GM21786 (cell line): Measurements from ENCODE around the gene CTNS.
"Not testable (repeated sequence)": the region's sequence is repeated elsewhere in the genome, so short reads cannot be mapped to it uniquely, and the experiment has no call there.

Experiments used
- ATAC-seq: cut with Tn5 transposase; IDR thresholded peaks from one replicate; pipeline ENCODE4 v1.9.1; 2021; ENCODE audit not compliant: unreplicated experiment

The CTNS gene

DNA sequence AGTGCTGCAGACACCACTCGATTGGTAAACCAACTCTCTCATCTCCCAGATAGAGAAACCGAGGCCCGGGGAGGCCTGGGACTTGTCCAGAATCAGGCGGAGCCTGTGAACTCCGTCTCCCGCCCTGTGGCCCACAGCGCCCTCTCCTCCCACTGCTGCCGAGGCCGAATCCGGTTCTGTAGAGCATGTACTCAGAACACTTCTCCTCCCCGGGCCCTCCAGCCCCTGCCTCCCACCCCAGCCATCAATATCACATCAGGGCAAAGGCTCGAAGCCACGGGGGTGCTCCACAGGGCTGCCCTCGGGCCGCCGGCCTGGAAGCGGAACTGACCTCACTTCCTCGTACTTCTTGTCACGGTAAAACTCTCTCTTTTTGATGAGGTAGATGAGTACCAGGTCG is 45.0 kb downstream of the CTNS start:
- ATAC-seq, result no peak

DNA sequence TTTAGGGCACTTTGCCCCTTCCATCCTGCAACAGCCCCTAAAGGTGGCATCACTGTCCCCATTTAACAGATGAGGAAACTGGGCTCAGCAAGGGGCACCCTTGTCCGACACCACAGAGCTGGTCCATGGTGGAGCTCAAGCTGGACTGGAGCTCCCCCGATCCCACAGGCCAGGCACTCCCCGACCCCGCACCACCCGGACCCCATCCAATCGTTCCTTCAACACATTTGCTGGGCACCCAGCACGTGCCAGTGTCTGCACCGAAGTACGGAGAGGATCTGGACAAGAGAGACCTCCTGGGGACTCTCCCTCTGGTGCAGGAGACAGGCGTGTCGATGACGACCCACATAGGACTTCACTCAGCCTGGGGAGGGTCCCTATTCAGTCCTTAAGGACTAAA is 45.5 kb downstream of the CTNS start:
- no peak for ATAC-seq

DNA sequence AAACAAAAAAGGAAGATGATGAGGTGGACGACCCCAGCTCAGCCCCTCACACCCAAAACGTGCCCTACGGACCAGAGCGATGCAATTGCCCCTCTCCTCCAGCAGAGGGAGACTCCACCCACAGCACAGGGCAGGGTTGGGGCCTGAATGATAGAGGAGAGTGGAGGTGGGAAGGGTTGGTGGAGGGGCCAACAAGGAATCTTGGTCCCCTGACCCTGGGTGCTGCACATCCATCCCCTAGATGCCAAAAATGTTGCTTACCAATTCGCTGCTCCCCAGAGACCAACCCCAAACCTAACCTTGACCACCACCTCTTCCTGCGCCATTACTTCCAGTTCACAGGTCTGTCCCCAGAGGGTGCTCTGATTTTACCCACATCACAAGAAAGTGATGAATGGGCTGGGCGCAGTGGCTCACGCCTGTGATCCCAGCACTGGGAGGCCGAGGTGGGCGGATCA is 46.5 kb downstream of the CTNS start:
- no peak for ATAC-seq

DNA sequence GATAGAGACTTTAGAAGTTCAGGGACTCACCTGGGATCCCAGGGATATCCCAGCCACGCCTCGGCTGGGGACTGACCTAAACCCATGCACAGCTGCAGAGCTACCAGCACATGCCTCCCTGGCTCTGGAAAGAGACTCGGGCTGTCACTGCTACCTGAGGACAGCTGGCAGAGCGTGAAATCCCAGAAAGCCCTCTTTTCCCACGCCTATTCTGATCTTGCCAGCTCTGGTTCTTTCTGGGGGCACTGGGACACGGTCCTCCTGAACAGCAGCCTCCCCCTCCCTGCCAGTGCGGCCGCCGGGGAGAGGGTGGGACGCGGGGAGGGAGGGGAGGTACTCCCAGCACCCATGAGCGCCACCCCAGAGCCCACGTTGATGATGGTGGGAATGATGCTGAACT is 48.6 kb downstream of the CTNS start:
- no peak for ATAC-seq

DNA sequence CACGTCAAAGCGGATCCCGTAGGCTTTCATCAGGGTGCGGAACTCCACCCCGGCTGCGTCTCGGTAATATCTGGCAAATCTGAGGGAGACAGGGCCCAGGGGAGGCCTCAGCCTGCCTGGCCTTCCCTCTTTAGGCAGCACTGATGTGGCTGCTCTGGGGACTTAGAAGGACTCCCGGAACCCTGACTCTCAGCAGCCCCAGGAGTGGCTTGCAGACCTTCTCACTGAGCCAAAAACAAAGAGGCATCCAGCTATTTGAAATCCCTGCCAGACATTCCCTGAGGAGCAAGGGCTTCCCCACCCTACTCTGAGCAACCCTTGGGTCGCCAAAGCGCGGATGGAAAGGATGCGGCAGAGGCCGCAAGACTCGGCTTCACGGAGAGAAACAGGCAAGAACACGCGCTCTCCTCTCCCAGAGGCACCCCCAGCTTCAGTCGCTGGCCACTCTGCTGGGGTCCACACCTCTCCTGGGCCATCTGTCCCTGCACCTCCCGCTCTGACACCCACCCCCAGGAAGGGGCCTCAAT is 51.5 kb downstream of the CTNS start:
- no peak for ATAC-seq

DNA sequence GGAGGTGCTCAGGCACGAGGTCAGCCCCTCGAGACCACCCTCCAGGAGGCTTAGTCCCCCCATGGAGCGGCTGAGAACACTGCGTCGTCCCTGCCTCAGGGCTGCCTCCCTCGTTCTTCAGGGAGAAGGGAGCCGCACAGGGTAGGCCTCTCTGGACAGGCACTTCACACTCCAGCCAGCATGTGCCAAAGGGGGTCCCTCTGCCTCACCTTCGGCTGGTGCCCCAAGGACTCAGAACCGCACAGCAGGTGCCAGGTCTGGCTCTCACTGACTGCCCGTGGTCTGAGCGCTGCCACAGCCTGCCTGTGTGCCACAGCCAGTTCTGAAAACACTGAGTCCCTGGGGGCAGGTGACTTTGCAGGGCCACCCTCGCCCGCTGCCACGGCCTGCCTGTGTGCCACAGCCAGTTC is 52.3 kb downstream of the CTNS start:
- no peak for ATAC-seq

DNA sequence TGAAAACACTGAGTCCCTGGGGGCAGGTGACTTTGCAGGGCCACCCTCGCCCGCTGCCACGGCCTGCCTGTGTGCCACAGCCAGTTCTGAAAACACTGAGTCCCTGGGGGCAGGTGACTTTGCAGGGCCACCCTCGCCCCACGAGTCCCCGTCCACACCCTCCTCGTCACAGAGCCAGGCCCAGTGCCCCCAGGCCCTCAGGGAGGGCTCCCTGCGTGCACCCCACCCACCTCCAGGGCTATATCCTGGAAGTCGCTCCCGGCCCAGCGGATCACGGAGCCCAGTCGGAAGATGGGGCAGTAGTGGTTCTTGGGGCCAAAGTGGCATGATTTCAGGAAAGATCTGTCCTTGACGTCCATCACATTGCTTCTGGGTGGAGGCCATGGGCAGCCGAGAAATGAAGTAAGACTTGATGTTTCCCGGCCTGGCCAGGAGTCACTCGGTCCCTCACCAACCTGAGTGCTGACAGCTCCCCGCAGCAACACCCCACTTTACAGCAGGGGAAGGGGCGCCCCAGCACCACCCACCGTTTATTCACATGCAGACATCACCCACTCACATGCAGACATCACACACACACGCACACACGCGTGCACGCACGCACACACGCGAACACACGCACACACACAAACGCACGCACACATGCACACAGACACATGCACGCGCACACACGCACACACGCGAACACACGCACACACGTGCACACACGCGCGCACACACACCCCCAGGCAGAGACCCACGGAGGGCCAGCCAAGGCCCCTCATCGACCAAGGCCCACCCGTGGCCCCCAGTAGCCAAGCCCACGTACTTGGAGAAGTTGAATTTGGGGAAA is 52.9 kb downstream of the CTNS start:
- no peak for ATAC-seq

DNA sequence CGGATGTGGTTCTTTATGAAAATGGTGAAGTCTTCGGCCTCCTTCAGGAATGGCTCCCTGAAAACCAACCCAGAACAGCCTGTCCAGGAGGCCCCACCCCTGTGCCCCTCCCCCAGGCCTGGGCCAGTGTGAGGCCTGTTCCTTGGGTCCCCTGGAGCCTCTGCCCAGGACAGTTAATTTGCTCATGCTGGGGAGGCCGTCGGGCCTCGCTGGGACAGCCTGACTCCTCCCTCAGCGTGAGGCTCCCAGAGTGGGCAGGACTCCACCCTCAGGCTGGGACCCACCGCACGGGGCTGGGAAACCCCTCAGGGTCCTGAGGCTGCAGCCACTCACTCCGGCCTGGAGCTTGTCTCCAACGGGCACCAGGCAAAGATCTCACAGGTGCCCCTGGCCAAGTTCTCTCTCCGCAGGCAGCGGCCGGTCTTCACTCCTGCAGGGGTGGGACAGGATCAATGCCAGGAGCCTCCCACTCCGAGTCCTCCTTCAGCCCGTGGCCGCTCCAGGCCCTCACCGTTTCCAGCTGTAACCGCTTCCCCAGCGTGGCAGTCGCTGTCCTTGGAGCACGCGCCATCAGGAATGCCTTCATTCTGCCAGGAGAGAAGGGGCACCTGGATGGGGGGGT is 53.6 kb downstream of the CTNS start:
- ATAC-seq, result no peak

DNA sequence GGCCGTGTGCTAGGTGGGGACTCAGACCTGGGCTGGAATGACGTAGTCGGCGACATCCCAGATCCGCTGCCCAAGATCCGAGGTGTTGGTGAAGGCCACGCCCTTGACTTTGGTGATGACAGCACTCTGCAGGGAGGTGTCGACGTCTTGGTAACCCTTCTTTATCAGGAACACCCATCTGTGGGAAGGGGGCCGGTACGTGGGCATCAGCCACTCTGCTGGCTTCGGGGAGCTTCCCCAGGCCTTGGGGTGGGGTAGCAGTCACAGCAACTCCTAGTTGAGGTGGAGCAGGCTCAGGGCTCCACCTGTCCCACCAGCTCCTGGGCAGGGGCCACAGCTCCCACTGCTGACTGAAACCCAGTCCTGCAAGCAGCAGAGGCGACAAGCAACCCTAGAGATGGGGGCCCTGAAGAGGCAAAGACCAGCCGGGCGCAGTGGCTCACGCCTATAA is 55.1 kb downstream of the CTNS start:
- ATAC-seq, result no peak

DNA sequence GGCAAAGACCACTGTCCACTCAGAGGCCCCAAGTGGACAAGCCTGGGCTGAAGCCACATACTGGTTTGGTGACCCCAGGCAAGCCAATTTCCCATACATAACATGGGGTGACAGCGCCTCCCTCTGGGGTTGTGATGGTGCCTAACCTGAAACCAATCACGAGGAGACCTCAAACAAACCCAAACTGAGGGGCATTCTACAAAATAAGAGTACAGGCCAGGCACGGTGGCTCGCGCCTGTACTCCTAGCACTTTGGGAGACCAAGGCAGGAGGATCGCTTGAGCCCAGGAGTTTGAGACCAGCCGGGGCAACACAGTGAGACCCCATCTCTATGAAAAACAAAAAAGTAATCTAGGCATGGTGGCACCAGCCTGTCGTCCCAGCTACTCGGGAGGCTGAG is 55.8 kb downstream of the CTNS start:
- ATAC-seq, result no peak

DNA sequence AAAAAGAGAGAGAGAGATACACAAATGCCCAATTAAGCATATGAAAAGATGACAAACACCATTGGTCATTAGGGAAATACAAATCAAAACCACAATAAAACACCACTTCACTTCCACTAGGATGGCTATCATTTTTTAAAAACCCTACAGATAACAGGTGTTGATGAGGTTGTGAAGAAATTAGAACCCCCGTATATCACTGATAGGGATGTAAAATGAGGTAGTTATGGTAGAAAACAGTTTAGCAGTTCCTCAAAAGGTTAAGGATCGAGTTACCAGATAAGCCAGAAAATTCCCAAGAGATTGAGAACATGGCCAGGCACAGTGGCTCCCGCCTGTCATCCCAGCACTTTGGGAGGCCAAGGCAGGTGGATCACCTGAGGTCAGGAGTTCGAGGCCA is 56.6 kb downstream of the CTNS start:
- ATAC-seq, result no peak

DNA sequence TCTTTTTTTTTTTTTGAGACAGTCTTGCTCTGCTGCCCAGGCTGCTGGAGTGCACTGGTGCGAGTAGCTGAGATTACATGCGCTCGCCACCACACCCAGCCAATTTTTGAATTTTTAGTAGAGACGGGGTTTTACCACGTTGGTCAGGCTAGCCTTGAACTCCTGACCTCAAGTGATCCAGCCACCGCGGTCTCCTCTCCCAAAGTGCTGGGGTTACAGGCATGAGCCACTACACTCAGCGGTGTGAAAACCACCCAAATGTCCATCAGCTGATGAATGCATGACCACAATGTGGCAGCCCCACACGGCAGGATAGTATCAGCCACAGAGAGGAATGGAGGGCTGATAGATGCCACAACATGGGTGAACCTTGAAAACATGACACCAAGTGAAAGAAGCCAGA is 57.3 kb downstream of the CTNS start:
- peak; percentile 60 for ATAC-seq

DNA sequence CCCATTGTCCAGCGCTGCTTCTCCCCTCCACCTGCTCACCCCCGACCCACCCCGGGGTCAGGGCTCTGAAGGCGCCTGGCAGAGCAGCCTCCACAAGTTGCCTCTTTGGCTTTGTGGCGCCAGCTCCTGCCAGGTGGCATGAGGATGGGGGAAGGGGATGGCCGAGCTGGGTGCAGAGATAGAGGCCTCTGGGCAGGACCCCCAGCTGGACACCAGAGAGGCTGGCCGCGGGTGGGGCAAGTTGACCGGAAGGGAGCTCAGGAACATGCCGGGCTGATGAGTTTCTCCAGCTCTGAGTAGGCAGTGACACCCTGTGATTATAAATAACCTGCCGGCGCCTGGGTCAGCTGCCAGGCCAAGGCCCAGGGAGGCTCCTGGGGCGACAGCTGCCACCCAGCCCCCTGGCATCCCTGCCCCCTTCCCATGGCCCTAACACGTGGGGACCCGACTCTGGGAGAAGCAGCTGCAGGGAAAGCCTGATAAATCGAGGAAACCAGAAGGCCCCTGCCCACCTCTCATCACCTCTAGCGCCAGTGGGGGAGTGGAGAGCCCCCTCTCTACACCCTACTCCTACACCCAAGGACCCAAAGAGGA is 58.7 kb downstream of the CTNS start:
- no peak for ATAC-seq

DNA sequence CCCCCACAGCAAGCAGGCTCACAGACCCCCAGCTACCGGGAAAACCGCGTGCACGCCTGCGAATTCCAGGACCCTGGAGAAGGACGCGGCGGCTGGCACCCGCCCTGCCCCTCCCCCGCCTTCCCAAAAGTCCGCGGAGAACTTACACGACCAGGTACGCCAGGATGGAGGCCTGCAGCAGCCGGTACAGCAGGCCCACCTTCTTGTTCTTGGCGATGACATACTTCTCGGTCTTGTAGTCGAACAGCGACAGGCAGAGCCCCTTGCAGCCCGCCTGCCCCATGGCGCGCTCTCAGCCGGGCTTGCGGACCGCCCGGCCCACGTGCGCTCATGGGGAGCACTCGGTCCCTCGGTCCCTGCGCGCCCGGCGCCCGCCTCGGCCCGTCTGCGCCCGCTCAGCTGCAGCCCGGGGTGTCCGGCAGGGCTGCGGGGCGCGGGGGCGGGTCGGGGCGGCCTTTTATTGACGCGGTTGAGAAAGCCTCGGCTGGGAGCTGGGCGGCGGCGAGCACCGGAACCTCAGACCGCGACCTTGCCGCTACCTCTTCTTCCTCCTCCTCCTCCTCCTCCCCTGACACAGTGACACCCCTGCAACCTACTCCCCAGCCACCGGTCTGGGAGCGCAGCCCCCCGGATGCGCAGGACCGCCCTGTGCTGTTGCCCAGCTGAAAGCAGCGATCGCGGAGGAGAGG is 59.3 kb downstream of the CTNS start, which contains the start of gene P2RX5:
Gene P2RX5, minus strand, starts transcription at position 433 of the 689 bp plus-strand sequence. Its CDS starts 150 bp downstream, at position 283.
- no peak for ATAC-seq

DNA sequence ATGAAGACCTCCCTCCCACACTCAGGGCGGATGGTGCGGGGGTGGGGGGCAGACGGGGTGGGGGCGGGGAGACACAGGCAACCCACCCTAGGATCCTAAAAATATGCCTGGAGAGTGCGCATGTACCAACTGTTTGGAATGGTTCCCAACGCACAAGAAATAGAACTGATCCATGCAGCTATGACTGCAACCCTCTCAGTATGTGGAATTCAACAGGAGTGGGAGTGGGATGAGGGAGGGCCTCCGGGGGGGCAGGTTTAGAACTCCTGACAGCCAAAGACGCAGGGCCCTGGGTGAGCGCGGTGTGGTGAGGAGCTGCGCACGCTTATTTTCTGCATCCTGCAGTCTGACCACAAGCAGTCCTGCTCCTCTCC is 60.5 kb downstream of the CTNS start:
- no peak for ATAC-seq

DNA sequence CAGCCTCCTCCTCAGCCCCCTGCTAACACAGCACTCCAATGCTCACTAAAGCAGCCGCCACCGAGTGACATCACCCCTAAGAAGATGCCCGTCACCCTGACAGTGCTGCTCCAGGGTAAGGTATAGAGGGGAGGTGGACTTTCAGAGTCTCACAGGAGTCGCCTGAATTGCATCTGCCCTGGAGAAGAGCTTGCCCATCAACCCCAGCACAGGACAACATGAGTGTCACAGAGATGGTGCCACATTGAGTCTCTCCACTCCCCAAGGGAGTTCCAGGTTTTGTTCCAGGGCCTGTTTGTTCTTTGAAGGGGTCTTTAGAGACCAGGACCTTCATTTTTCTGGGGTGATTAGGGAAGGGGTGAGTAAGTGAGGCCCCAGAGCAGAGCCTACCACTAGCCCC is 61.6 kb downstream of the CTNS start:
- ATAC-seq, result no peak

DNA sequence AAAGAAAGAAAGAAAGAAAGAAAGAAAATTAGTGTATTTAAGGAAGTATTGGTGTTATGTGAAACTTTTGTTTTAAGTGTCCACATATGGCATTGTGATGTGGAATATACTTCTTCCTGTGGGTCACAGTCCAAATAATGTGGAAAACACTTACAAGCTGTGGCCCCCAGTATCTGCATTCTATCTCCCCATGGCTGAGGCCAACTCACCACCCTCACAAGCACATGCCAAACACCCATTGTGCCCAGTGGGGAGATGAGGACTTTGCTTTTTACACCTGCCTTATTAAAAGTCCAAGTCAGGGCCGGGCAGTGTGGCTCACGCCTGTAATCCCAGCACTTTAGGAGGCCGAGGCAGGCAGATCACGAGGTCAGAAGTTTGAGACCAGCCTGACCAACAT is 63.4 kb downstream of the CTNS start:
- no peak for ATAC-seq

DNA sequence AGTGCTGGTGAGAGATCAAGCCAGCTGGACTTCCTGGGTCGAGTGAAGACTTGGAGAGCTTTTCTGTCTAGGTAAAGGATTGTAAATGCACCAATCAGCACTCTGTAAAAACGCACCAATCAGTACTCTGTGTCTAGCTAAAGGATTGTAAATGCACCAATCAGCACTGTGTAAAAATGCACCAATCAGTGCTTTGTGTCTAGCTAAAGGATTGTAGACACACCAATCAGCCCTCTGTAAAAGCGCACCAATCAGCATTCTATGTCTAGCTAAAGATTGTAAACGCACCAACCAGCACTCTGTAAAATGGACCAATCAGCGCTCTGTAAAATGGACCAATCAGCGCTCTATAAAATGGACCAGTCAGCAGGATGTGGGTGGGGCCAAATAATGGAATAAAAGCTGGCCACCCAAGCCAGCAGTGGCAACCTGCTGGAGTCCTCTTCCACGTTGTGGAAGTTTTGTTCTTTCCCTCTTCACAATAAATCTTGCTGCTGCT is 65.5 kb downstream of the CTNS start:
- not testable (repeated sequence) for ATAC-seq

DNA sequence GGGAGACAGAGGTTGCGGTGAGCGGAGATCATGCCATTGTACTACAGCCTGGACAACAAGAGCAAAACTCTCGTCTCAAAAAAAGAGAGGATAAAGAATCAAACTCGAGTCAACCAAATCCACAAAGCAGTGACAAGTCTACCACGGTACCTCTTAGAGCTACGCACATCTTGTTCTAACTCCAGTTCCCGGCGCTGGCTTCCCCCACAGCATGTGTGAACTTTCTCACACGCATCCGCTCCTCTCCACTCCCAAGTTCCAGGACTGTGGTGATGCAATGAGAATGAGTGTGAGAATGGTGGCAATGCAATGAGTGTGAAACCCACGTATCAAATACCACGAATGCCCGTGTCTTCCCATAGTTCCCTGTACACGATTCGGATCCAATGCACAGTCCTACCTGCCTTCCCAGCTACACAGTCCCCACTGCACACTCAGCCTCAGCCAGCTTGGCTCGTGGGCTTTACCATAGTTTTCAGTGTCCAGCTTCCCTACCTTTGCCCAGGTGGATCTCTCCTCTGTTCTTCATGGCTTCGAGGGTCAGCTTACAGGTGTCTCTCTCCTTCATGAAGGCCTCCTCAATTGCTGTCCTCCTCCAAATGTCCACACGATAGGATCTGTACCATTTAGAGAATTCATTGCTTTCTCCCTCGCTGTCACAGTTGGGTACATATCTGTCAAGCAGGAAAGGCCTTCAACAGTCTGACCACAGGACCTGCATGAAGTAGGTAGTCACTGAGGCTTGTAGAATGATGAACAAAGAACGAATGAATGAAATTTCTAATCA is 68.6 kb downstream of the CTNS start:
- ATAC-seq, result no peak

DNA sequence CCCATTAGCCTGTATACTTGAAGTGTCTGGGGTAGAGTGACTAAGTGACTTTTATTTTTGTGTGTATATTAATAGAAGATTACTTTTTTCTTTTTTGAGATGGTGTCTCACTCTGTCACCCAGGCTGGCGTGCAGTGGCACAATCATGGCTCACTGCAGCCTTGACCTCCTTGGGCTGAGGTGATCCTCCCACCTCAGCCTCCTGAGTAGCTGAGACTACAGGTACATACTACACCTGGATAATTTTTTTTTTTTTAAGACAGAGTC is 69.1 kb downstream of the CTNS start:
- not testable (repeated sequence) for ATAC-seq

DNA sequence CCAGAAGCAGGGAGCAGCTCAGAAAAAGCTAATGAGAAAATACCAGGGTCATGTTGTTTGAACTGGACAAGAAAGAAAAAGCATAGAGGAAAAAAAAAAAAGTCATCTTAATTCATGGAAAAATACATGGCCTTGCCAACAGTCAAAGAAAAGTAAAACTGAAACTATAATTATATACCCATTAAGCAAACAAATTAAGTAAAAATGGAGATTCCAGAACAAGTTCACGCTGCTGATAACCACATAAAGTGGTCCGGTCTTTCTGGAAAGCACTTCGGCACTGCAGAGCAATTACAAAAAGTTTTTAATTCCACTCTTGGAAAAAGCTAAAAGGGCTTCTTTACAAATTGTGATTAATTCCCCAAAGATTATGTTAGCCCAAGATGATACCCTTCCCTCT is 71.8 kb downstream of the CTNS start:
- no peak for ATAC-seq
